HG03432 (cell line): ENCODE results near the gene ACVR1C.
A peak's percentile ranks its signal among the peaks of the same experiment; 100 is the strongest.
"Not testable (repeated sequence)": the region's sequence is repeated elsewhere in the genome, so short reads cannot be mapped to it uniquely, and the experiment has no call there.

Experiments
- ATAC-seq: cut with Tn5 transposase; IDR thresholded peaks from one replicate; pipeline ENCODE4 v1.9.1; 2021; ENCODE audit warnings: mild to moderate bottlenecking, moderate library complexity; ENCODE audit not compliant: unreplicated experiment

Gene ACVR1C

DNA sequence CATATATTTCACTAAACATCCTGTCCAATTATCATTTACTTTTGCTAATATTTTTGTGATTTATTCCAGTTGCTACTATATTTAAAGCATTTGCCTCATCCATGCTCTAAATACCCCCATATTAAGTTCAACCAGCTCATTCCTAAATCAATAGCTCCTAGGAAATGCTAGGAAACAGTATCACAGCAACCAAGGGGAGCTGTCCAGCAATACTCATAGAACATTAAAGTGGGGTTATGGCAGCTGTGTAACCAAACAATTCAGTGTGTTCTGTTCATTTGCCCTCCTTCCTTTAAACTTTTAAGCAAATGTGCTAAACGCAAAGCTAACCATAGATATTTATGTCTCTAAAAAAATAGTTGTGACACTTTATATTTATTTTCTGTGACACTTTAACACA, 41.1 kb downstream of the ACVR1C start:
- ATAC-seq, result no peak

DNA sequence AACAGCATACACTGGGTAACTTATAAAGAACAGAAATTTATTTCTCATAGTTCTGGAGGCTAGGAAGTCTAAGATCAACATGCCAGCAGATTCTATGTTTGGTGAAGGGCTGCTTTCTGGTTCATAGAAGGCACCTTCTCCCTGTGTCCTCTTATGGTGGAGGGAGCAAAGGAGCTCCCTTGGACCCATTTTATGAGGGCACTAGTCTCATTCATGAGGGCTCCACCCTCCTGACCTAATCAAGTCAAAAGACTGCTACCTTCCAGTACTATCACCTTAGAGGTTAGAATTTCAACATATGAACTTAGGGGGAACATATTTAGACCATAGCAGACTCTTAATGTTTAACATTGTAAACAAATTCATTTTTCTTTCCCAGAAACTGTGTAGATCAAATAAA, 54.5 kb downstream of the ACVR1C start:
- no peak for ATAC-seq

DNA sequence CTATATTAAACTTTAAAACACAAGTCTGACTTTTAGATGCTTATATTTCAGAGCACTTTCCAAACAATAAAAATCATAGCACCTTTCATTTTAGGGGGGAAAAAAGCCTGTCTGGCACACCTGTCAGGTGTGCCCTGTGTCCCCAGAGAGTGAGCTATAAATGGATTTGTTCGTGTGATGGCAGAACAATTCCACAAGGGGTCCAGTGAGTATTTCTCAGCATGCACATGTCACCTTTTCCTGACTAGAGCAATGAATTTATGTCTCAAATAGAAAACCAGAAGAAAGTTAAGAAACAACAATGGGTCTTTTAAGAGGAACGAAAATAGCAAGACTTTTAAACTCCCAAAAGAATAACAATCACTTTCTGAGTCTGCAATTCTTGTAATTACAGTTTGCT, 55.9 kb downstream of the ACVR1C start:
- peak; percentile 69 for ATAC-seq

DNA sequence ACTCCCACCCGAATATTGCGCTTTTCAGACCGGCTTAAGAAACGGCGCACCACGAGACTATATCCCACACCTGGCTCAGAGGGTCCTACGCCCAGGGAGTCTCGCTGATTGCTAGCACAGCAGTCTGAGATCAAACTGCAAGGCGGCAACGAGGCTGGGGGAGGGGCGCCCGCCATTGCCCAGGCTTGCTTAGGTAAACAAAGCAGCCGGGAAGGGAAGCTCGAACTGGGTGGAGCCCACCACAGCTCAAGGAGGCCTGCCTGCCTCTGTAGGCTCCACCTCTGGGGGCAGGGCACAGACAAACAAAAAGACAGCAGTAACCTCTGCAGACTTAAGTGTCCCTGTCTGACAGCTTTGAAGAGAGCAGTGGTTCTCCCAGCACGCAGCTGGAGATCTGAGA, 62.0 kb downstream of the ACVR1C start:
- ATAC-seq, result not testable (repeated sequence)

DNA sequence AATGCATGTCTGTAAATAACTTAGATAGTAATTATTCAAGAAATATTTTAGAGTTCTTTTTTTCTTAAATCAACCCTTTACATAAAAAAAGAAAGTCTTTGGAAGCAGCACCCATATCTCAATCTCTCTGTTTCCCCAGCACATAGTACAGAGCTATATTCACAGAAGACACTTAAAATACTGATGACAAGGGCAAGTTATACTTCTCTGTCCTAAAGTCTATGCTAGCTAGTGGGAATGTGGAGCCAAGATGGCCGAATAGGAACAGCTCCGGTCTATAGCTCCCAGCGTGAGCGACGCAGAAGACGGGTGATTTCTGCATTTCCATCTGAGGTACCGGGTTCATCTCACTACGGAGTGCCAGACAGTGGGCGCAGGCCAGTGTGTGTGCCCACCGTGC, 62.6 kb downstream of the ACVR1C start:
- not testable (repeated sequence) for ATAC-seq

DNA sequence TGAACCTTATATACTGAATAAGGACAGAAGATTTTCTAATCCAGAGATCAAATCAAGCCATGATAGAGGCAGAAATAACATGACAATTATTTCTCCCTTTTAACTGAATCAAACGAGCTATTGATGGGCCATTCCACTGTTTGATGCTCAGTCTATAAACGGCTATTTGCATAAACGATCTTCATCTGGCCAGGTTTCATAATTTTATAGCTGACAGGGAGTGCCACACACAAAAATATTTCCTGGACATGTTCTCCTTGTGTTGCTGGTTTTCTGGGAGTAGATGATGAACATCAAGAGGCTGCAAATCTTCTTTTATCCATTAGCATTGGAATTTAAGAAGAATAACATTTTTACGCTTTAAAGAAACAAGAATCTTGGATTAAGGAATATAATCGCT, 63.1 kb downstream of the ACVR1C start:
- ATAC-seq, result no peak

DNA sequence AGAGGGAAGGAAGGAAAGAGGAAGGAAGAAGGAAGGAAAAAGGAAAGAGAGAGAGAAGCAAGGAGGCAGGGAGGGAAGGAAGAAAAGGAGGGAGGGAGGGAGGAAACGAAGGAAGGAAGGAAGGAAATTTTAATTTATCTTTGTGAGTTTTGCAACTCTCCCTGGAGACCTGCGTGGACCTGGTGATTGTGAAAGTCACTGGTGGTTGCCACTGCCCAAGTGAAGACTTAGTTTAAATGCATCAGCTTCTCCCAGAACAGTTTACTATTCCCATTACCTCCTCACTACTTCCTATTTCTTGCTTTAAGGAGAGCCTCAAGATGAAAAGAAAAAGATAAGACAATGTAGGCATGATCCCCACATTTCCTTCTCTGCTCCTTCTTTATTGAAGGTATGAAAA, 68.8 kb downstream of the ACVR1C start:
- no peak for ATAC-seq

DNA sequence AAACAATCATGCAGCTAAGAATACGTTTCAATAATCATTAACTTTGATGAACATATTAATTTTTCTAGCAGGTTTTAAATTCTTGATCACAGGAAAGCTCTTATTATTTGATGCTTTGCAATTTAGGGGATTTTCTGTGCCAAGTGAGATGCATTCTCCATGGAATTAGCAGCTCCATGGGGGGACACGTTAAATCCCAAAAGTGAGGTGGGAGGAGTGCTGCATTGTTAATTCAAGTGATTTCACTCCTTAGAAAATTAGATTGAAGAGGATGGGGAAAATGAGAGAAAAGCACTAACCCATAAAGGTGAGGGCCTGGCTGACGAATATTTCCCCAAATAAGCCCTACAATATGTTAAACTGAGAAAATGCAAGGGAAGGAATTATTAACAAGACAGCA, 69.2 kb downstream of the ACVR1C start:
- no peak for ATAC-seq

DNA sequence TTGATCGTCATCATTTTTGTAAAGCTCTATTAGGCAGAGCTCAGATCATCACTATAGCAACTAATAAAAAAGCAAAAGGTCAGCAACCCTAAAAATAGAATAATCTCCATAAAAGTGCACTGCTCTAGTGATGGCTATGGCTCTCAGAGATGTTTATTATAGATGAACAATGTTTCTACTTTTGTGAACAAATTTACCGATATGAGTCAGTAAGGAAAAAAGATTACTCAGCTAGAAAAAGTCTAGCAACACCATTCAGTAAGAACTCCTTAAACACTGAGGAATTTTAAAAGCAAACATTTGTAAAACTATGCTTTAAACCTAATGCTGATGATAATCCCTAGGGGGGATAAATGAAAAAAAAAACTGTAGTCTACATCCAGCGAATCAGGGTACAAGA, 69.6 kb downstream of the ACVR1C start:
- no peak for ATAC-seq

DNA sequence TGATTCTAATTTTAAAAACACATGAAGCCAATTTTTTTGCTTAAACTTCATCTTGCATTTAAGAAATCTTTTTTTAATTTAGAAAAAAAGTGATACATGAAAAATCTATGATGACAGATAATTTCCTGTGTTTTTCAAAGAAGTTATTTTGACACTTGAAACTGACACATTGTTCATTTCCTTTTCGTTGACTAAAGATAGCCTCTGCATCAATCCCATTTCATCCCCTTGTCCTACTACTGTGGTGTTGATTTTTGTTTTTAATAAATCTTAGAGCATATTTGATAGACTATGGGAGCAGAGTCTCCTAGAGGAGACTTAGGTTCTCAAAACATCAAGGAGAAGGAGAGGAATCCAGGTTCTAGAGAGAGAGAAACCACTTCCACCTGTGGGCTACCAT, 70.9 kb downstream of the ACVR1C start:
- no peak for ATAC-seq

DNA sequence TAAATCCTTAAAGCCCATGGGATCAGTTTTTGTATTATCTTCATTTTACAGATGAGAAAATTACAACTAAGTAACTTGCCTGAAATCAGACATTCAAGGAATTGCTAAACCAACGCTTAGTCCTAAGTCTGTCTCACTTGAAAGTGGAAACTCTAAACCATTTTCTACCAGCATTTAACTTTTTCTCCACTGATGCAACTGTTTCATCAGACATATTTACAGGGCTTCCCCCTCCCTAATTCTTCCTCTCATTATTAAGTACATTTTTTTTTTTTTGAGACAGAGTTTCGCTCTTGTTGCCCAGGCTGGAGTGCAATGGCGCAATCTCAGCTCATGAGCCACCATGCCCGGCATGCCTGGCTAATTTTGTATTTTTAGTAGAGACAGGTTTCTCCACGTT, 88.6 kb downstream of the ACVR1C start:
- ATAC-seq, result no peak

DNA sequence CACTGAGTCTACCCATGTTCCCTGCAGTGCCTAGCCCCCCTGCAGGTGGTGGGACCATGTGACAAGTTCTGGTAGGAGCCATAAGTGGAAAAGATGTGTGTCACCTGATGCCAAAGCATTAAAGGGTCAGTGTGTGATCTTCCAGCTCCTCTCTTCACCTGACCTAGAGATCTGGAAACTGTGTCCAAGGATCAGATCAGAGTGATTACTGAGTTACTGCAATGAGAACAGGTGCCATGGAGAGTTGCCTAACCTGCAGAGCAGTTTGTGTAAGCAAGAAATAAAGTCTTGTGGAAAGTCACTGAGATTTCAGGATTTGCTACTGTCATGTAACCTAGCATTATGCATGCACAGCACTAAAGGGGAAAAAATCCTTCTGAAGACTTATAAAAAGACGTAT, 90.6 kb downstream of the ACVR1C start:
- ATAC-seq, result no peak

DNA sequence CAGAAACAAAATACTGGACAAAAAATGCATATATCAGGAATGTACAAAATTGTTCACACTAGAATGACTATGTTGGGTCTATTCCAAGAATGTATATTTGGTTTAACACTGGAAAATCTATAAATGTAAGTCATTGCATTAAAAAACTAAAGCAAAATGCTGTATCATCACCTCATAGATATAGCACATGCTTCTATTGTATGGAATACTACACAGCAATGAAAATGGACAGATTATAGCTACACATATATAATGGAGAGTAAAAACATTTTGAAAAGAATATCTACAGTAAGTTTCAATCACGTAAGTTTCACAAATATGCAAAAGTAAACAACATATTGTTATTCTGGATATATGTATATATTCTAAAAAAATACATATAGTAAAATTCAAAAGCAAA, 91.8 kb downstream of the ACVR1C start:
- ATAC-seq, result no peak

DNA sequence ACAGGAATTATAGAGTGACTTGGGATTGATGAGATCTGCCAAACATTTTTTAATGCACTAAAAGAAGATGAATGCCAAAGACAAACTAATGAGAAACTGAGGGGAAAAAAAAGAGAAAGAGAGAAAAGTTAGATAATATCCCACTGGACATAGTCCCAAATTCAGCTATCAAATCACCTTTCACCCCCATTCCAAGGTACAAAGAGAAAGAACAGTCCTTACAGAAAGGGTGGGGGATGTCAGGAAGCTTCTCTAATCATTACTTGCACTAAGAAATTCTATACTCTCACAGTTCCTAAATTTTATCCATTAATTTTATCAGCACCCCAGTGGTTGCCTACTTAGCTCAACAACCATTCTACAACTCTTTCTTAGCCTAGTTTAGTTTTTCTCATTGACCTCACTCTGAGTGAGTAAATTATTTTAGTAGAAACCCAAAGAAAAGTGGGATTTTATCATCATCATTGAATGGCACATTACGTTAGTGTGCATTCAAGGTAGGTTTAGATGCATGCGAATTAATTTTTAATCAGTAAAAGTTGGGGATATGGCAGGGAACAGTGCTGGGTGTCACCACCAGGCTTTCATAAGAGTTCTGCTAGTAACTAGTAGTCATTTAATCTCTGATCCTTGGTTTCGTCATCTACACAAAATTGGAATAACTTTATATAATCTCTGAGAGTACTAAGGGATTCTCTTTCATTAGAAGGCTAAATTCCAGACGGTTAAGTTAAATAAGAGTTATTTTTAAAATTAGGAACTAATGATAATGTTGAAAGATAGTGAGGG, 99.5 kb downstream of the ACVR1C start:
- ATAC-seq, result no peak

DNA sequence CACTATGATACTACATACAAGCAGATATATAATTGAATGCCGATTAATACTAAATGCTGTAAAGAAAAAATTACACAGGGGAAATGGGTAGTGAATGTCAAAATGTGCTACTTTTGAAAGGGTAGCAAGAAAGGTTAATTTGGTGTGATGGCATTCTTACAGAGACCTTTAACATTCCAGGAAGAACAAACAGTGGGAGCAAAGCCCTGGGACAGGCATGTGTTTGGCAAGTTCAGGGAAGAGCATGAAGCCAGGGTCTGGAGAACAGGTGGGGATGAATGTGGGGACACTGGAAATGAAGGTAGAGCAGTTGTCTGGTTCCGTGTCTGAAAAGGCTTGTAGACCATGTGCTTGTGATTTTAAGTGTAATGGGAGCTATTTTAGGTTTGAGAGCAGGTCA, 102.6 kb downstream of the ACVR1C start:
- ATAC-seq, result no peak

DNA sequence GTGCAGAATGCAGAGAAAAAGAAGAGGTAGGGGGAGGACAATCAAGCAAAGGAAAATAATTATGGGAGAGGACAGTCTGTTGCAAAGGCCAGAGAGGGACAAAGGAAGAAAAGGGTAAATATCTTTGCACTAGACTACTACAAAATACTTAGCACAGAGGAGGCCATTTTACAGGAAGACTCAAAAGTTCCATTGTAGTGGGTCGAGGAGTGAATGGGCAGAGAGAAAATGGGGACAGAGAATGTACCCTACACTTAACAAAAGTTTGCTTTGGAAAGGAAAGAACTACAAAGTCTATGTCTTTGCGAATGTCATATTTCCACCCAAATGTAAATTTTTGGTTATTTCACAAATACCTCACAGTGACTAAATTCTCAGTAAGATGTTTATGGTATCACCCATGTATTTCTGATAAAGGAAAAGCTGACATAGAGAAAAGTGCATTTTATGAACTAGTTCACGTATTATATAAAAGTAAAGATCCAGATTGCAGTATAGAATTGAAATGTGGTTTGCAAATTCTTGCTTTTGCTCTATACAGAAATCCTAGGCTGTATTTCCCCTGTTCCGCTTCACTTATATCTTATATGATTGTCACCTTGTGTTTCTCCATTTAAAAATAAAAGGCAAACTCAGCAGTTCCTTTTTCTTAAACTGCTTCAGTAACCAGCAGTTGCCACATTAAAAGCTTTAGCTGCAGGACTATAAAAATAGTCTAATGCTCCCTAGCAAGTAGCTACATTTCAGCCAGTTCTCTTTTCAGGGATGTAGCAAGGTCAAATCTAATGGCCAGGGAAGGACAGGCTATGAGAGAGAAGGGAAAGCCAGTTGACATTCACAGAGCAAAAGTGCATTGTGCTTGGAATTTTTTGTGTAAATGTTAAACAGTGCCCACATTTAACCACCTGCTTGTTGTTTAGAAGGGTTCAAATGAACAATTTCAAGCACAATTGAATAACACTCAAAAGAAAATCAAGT, 105.1 kb downstream of the ACVR1C start:
- no peak for ATAC-seq

DNA sequence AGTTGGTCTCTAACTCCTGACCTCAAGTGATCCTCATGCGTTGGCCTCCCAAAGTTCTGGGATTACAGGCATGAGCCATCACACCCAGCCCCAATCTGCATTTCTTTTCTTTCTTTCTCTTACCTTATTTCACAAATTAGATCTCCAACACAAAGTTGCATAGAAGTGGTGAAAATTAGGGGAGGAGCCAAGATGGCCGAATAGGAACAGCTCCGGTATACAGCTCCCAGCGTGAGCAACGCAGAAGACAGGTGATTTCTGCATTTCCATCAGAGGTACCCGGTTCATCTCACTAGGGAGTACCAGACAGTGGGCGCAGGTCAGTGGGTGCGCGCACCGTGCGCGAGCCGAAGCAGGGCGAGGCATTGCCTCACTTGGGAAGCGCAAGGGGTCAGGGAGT, 113.7 kb downstream of the ACVR1C start:
- not testable (repeated sequence) for ATAC-seq

DNA sequence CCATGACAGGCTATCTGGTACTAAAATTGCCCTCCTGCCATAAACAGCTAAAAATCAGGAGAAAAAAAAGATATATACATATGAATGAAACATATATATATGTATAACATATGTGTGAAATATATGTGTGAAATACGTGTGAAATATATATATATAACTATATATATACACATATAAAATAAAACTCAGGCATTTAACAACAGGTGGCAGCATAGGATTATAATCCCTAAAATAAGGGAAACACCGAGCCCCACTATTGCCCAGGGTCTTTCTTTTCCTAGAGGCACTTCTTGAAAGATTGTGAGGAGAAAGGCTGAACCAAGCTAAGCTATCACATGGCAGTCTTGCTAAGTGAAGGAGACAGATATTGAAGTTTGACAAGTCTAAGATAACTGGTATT, 118.9 kb downstream of the ACVR1C start:
- no peak for ATAC-seq

DNA sequence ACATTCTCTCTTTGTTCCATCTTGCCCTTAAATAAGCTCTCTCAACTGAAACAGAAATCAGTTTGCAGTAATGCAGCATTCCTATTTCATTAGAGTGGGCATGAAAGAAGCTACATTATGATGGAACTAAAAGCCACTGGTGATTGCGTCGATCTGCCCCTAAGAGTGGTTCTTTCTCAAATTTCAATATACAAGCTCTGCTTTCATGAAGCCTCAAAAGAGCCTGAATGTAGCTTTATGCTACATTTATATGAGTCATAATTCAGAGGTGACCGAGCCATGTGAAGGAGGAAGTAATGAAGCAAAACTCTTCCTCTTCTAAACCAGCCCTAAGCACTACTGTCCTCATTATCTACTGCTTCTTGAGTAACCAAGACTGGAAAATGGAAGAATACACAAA, 120.0 kb downstream of the ACVR1C start:
- ATAC-seq, result peak; percentile 42

DNA sequence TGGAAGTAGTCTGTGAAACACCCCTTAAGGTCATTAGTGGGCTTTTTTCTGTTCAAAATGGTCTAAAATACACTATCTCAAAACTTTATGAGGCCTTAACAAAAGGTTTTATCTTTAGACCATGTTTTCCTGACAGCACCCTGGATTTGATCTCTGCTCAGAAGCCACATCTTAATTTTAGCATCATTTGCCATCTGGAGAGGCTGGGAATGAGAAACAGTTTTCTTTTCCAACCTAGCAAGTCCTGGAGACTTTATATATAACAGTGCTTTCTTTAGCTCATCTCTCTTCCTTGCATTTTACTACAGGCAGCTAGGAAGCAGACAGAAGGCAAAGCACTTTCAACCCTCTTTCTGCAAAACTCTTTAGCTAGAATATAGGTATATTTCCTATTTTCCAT, 122.1 kb downstream of the ACVR1C start:
- ATAC-seq, result no peak

DNA sequence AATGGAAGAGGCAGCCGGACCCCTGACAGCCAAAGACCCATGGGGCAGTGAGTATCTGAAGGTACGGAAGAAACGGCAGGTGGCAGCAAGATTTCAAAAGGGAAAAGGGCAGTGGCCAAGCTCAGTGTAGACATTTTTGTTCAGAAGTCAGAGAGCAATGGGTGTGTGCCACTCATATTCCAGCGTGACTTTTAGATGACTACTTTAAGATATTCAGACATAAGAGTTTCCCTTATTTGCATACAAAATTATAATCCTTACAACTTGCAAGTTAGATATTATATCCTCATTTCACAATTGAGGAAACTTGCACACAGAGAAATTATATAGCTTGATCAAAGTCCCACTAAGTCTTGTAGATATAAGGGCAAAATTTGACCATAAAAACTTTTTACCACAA, 124.0 kb downstream of the ACVR1C start:
- no peak for ATAC-seq

DNA sequence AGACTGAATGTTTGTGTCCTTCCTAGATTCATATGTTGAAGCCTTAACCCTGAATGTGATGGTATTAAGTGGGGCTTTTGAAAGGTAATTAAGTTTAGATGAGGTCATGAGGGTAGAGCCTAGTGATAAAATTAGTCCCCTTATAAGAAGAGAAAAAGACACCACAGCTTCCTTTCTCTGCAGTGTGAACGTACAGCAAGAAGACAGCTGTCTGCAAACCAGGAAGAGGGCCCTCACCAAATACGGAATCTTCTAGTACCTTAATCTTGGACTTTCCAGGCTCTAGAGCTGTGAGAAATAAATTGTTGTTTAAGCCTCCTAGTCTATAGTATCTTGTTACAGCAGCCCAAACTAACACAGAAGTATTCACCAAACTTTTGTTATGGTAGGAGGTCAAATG, 127.6 kb downstream of the ACVR1C start:
- ATAC-seq, result no peak
